HG02885 (cell line): ENCODE results near the gene HDAC10.

Experiments used
- ATAC-seq: cut with Tn5 transposase; IDR thresholded peaks from one replicate; pipeline ENCODE4 v1.9.1; 2021; ENCODE audit warnings: mild to moderate bottlenecking; ENCODE audit not compliant: unreplicated experiment, poor library complexity

Gene HDAC10, protein sequence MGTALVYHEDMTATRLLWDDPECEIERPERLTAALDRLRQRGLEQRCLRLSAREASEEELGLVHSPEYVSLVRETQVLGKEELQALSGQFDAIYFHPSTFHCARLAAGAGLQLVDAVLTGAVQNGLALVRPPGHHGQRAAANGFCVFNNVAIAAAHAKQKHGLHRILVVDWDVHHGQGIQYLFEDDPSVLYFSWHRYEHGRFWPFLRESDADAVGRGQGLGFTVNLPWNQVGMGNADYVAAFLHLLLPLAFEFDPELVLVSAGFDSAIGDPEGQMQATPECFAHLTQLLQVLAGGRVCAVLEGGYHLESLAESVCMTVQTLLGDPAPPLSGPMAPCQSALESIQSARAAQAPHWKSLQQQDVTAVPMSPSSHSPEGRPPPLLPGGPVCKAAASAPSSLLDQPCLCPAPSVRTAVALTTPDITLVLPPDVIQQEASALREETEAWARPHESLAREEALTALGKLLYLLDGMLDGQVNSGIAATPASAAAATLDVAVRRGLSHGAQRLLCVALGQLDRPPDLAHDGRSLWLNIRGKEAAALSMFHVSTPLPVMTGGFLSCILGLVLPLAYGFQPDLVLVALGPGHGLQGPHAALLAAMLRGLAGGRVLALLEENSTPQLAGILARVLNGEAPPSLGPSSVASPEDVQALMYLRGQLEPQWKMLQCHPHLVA

DNA sequence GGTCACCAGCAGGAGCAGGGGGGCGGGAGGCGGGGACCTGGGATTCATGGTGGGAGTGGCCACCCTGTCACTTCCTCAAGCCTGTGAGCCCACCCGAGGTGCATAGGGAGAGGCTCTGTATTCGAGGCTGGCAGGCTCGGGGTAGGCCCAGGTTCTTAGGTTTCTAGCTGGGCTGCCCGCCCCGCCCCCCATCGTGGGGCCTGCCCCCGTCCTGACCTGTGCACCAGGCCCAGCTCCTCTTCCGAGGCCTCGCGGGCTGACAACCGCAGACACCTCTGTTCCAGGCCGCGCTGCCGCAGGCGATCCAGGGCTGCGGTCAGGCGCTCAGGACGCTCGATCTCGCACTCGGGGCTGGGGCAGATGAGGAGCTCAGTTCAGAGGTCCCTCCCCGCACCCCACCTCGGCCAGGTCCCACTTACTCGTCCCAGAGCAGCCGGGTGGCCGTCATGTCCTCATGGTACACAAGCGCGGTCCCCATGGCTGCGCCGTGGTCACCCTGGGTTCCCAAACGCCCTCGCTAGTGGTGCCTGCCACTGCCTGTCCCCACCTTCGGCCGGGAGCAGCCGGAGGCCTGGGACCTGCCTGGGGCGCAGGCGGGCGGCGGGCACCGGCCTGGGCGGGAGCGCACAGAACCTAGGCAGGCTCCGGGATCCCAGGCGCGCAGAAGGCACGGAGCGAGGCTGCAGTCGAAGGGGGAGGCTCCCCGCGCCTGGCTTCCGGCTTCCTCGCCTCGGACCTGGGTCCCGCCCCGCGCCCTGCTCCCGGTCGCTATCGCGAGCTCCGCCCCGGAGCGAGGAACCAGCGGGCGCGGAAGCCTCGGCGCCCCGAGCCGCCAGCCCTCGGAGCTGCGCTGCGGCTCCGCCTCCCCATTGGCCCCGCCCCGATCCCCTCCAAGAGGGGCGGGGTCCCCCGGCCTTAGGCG is at the start of gene HDAC10:
HDAC10 (minus strand) TSS at position 711 of the 922 bp plus-strand sequence; CDS start at position 478, 233 bp downstream.
- peak; percentile 66 for ATAC-seq

- ATAC-seq = no peak
These were observed 49.7 kb upstream of the HDAC10 start for GRCh38 chr22:50300620-50301257.

DNA sequence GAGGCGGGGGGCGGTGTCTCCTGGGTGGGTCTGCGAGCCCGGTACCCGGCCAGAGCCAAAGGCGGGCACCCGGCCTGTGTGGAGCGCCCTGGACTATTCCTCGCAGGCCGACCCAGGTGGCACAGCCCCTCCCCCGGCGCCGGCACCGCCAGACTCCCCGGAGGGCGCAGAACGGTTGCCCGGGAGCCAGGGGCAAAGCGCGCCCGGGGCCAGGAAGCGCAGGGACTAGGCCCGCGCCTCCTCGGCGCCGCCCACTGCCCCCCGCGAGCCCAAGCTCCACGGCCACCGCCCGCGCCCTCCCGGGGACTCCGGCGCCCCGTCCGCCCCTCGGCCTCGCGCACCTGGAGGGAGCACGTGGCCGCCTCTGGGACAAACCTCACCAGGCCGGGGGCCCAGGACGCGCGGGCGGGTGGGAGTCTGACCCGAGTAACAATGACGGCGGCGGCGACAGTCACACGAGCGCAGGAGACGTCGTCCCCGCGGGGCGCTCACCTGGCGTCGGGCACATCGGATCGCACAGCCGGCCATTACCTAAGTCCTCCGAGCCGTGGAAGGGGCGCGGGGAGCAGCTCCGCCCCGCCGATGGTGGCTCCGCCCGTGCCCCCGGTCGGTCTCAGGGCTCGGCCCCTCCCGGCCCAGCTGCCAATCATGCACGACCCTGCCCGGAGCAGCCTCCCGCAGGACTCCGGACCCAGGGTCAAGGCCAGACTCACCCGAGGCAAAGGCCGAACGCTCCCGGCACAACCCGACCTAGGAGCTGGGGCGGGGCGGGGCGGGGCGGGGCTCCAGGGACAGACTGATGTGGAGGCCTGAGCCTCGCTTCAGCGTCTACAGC is 48.9 kb upstream of the HDAC10 start:
- no peak for ATAC-seq

DNA sequence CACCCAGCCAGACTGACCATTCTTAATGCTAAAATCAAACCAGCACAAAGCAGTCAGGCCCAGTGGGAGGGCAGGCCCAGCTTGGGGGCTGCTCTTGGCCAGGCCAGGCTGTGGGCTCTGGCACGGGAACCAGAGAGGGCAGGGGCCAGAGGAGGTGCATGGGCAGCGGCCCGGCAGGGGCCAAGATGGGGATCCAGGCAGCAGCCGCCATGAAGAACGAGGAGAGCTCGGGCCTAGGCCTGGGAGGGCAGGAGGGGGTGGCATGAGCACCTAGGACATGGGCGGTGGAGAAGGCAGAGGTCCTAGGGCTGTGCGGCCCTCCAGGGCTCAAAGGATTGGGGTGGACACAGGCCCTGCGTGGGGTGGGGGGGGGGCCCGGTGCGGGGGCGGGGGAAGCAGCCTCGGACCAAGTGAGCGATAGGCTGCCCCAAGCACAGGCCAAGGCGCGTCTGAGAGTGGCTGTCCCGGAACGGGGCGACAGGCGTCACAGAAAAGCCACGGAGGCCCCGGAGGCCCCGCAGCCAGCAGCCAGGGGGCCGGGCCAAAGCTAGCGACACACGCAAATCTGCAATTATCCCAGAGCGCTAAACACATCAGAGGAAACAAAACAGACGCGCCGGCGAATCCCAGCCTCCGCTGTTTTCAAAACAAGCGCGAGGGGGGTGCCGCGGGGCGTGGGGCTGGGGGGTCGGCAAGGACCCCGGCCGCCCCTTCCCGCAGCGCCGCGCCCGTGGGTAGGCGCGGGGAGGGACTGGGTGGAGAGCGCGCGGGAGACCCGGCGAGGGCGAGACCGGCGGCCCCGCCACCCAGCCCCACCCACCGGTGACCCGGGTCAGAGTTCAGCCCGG is 48.1 kb upstream of the HDAC10 start:
- no peak for ATAC-seq

DNA sequence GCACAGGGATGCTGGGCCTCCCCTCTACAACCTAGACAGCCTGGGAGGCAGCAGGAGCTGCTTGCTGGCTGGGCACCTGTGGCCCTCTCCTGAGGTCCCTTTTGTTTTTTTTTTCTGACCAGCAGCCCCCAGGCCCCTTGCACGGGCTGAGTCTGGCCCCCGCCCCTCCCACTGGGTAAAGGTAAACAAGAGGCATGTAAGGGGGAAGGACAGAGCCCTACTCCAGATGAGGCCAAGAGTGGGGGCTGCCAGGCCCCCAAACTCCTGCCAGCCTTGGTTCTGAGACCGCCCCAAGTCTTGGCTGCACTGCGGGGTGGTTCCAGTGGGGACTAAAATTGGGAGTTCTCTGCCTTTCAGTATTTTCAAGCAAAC is 47.2 kb upstream of the HDAC10 start:
- ATAC-seq = no peak

DNA sequence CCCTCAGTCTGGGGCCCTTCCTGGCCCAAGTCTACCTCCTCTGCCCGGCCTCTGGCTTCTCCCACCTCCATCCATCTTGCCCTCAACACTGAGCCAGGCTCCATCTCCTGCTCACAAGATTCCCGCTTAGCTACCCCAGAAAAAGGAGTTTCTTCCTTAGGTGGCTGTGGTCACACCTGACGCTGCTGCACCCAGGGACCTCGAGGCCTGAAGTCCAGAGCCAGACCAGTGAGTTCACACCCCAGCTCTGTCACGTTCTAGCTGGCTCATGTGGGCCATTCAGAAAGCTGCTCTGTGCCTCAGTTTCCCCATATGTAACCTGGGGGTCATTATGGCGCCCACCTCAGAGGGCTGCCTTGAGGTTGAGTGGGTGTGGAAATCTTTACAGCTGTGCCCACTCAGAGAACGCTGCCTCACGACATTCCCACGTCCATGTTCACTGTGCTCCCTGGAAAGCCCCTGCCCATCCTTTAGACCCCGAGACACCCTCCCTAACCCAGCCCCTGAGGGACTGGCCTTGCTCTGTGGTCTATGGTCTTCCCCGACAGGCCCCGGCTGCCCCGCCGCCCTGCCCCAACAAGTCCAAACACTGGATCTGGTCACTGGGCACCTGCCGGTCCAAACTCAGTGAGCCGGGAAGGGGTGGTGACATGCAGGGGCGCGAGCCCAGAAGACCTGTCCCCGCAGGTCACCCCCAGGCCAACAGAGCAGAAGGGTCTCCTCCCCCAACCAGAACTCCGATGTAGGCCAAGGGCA is 46.6 kb upstream of the HDAC10 start:
- ATAC-seq = no peak

- no peak for ATAC-seq
These were observed 45.8 kb upstream of the HDAC10 start for GRCh38 chr22:50296658-50297490.

DNA sequence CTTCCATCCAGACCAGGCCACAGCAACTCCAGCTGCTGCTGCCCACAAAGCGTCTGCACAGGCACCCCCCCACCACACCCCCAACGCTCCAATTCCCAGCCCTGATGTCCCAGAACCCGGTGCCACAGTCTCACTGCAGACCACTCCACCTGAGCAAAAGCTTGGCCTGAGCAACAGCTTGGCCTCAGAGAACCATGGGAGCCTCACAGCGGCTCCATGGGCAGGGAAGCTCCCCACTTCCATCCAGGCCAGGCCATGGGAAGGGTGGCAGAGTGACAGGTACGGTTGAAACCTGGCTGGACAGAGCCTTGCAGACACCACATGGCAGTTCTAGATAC is 43.2 kb upstream of the HDAC10 start:
- ATAC-seq = no peak

GRCh38 chr22:50293441-50294318 is 42.6 kb upstream of the HDAC10 start:
- no peak for ATAC-seq

- ATAC-seq = no peak
These were observed 41.8 kb upstream of the HDAC10 start for GRCh38 chr22:50292643-50293440.

DNA sequence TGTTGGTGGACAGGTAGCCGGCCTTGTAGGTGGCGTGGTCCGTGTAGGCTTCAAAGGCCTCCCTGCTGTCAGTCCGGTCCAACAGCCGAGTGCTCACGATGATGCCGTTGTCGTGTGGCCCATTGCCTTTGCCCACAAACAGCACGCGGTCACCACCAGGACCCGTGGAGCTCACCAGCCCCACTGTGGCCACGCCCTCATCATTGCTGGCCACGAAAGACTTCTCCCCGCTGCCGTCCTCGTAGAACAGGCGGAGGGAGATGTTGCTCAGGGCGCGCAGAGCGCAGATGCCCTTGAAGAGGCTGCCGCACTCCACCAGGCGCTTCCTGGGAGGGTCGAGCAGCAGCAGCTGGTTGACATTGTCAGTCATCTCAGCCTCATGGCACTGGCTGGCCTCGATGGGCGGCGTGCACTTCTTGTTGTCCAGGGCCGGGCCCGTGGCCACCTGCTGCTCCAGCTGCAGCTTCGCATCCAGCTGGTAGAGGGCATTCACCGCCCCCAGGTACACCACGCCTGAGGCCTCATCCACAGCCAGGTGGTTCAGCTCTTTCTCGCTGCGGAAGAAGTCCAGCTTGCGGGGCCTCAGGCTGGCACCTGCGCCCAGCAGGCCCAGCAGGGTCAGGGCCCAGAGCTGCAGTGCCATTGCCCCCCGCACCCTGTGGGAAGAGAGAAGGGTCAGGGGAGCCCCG is 39.0 kb upstream of the HDAC10 start:
- ATAC-seq = no peak

- no peak for ATAC-seq
These were observed 38.3 kb upstream of the HDAC10 start for GRCh38 chr22:50289151-50289941.

GRCh38 chr22:50287731-50288130 is 36.7 kb upstream of the HDAC10 start:
- no peak for ATAC-seq

DNA sequence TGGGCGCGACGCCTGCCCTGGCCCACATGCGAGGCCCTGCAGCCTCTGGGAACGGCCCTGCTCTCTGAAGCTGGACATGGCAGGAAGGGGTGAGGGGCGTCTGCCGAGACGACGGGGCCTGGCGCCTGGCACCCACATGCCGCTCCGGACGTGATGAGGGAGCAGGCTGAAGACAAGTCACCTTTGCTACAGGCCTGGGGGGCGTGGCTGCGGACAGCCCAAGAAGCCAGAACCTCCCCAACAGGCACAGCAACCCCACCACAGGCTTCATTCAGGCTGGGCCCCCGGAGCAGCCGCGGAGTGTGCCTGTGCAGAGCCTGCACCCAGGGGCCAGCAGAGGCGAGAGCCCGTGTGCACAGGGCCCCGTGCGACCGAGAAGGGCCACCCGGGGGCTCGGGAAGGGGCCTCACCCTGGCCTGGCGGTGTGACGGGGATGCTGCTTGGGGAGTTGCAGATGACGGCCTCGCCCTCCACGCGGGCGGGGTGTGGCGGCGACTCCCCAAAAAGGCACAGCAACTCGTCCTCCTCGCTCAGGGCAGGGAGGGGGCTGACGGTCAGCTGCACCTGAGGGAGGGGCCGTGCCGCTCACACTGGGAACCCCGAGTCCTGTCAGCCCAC is 35.7 kb upstream of the HDAC10 start:
- ATAC-seq = no peak
